ENCODE measurements around the gene RNF113B.

The RNF113B gene

GRCh38 chr13:98156259-98156658 is 20.8 kb downstream of the RNF113B start:
- DNase-seq (ENCODE audit: low read depth in 1 of 2, low spot score in 1 of 2) = no peak
- Histone ChIP-seq H3K4me3 (replicated peaks; ENCODE audit: insufficient read depth, low read length) (no peak overlapping the region), H3K27me3 (ENCODE audit: insufficient read depth, poor library complexity, severe bottlenecking) (peaks cover 5% of the 10 kb centered on the region), H3K27ac (replicated peaks) (no peak overlapping the region)
- TF ChIP-seq, protein P1, sequence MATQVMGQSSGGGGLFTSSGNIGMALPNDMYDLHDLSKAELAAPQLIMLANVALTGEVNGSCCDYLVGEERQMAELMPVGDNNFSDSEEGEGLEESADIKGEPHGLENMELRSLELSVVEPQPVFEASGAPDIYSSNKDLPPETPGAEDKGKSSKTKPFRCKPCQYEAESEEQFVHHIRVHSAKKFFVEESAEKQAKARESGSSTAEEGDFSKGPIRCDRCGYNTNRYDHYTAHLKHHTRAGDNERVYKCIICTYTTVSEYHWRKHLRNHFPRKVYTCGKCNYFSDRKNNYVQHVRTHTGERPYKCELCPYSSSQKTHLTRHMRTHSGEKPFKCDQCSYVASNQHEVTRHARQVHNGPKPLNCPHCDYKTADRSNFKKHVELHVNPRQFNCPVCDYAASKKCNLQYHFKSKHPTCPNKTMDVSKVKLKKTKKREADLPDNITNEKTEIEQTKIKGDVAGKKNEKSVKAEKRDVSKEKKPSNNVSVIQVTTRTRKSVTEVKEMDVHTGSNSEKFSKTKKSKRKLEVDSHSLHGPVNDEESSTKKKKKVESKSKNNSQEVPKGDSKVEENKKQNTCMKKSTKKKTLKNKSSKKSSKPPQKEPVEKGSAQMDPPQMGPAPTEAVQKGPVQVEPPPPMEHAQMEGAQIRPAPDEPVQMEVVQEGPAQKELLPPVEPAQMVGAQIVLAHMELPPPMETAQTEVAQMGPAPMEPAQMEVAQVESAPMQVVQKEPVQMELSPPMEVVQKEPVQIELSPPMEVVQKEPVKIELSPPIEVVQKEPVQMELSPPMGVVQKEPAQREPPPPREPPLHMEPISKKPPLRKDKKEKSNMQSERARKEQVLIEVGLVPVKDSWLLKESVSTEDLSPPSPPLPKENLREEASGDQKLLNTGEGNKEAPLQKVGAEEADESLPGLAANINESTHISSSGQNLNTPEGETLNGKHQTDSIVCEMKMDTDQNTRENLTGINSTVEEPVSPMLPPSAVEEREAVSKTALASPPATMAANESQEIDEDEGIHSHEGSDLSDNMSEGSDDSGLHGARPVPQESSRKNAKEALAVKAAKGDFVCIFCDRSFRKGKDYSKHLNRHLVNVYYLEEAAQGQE (IDR thresholded peaks at IDR 0.05; ENCODE audit: insufficient replicate concordance, low read depth) = no peak
- no peak for TF ChIP-seq POLR2AphosphoS5 (IDR thresholded peaks at IDR 0.05; ENCODE audit: low read depth)
- TF ChIP-seq, protein P2, sequence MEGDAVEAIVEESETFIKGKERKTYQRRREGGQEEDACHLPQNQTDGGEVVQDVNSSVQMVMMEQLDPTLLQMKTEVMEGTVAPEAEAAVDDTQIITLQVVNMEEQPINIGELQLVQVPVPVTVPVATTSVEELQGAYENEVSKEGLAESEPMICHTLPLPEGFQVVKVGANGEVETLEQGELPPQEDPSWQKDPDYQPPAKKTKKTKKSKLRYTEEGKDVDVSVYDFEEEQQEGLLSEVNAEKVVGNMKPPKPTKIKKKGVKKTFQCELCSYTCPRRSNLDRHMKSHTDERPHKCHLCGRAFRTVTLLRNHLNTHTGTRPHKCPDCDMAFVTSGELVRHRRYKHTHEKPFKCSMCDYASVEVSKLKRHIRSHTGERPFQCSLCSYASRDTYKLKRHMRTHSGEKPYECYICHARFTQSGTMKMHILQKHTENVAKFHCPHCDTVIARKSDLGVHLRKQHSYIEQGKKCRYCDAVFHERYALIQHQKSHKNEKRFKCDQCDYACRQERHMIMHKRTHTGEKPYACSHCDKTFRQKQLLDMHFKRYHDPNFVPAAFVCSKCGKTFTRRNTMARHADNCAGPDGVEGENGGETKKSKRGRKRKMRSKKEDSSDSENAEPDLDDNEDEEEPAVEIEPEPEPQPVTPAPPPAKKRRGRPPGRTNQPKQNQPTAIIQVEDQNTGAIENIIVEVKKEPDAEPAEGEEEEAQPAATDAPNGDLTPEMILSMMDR (IDR thresholded peaks at IDR 0.05; ENCODE audit: insufficient read depth, low read length) = no peak
- no peak for TF ChIP-seq GABPA (IDR thresholded peaks at IDR 0.05; ENCODE audit: low read depth)
- TF ChIP-seq SPI1 (IDR thresholded peaks at IDR 0.05; ENCODE audit: borderline replicate concordance, low read depth) = no peak

GRCh38 chr13:98155475-98156109 is 21.5 kb downstream of the RNF113B start:
- Histone ChIP-seq H3K27me3 (ENCODE audit: insufficient read depth, poor library complexity, severe bottlenecking) (peaks cover 10% of the 10 kb centered on the region), H3K27ac (replicated peaks) (no peak overlapping the region), H3K4me3 (replicated peaks; ENCODE audit: insufficient read depth, low read length) (no peak overlapping the region)
- DNase-seq (ENCODE audit: low read depth in 1 of 2, low spot score in 1 of 2) = no peak
- TF ChIP-seq, protein P2 (IDR thresholded peaks at IDR 0.05; ENCODE audit: insufficient read depth, low read length) = no peak
- TF ChIP-seq POLR2AphosphoS5 (IDR thresholded peaks at IDR 0.05; ENCODE audit: low read depth) (no peak), GABPA (IDR thresholded peaks at IDR 0.05; ENCODE audit: low read depth) (no peak), SPI1 (IDR thresholded peaks at IDR 0.05; ENCODE audit: borderline replicate concordance, low read depth) (no peak)
- TF ChIP-seq, protein P1 (IDR thresholded peaks at IDR 0.05; ENCODE audit: insufficient replicate concordance, low read depth) = no peak

DNA sequence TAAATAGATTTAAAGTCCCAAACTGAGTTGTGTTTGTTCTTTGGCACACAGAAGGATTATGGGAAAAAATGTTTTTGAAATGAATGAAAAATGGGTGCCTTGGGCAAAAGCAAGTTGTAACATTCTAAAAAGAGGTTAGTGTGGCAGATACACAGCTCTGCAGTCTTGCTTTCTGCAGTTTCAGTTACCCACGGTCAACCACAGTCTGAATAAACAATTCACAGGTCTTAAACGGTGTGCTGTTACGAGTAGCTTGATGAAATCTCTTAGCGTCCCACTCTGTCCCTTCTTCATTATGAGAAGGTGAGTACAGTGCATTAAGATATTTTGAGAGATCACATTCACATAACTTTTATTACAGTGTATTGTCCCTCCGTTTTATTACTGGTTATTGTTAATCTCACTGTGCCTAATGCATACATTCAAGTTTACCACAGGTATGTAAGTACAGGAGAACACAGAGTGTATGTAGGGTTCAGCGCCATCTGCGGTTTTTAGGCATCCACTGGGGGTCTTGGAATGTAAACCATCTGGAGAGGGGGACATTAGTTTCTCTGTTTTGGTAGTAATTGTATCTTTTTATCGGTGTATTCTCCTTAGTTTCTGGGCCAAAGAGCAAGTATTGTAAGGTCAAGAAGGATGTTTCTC is 26.1 kb downstream of the RNF113B start:
- H3K27me3 ChIP-seq (ENCODE audit: insufficient read depth, poor library complexity, severe bottlenecking) = peaks cover 12% of the 10 kb centered on the region
- no peak overlapping the region for H3K27ac ChIP-seq (replicated peaks)
- H3K4me3 ChIP-seq (replicated peaks; ENCODE audit: insufficient read depth, low read length) = no peak overlapping the region
- TF ChIP-seq, protein P1 (IDR thresholded peaks at IDR 0.05; ENCODE audit: insufficient replicate concordance, low read depth) = no peak
- no peak for TF ChIP-seq GABPA (IDR thresholded peaks at IDR 0.05; ENCODE audit: low read depth)
- TF ChIP-seq SPI1 (IDR thresholded peaks at IDR 0.05; ENCODE audit: borderline replicate concordance, low read depth) = no peak
- TF ChIP-seq, protein P2 (IDR thresholded peaks at IDR 0.05; ENCODE audit: insufficient read depth, low read length) = no peak
- no peak for TF ChIP-seq POLR2AphosphoS5 (IDR thresholded peaks at IDR 0.05; ENCODE audit: low read depth)
- DNase-seq (ENCODE audit: low read depth in 1 of 2, low spot score in 1 of 2) = no peak

Measured in HL-60 (cell line).